ENCODE measurements around the gene ST3GAL2.

DNA sequence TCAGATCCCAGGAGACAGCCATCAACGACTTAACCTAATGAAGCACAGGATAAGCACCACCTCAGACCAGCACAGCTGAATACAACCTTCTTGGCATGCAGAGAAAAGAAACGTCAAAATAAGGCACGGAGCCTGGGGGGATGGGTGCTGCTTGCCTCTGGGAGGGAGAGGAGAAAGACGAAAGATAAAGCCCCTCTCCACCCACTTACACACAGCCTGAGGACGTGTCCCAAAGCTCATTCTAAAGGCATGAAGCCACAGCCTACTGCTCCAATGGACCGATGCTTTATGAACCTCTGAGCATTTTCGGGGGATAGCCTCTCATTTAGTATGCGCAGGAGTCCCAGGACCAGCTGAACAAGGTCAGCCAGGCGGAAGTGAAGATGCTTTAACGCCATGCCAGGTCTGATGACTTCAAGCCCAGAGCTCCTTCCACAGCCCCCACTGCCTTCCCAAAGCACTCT lies 31.1 kb downstream of the ST3GAL2 start:
- TF ChIP-seq HDAC2 (IDR thresholded peaks at IDR 0.05) (no peak), MYC (IDR thresholded peaks at IDR 0.05; ENCODE audit: borderline replicate concordance, low read length) (no peak), JUNB (IDR thresholded peaks at IDR 0.05) (no peak), NR3C1 (IDR thresholded peaks at IDR 0.05) (no peak), PHF8 (IDR thresholded peaks at IDR 0.05; ENCODE audit: borderline replicate concordance, low read depth) (no peak), REST (IDR thresholded peaks at IDR 0.05) (no peak), POLR2A (IDR thresholded peaks at IDR 0.05; ENCODE audit: low read length) (no peak), EP300 (IDR thresholded peaks at IDR 0.05) (no peak), POLR2AphosphoS2 (conservative IDR thresholded peaks at IDR 0.05; ENCODE audit: low read length) (no peak), MAFK (IDR thresholded peaks at IDR 0.05; ENCODE audit: partially characterized antibody) (no peak), CEBPB (IDR thresholded peaks at IDR 0.05) (no peak), ESRRA (IDR thresholded peaks at IDR 0.05; ENCODE audit: borderline replicate concordance, low read length) (no peak)
- TF ChIP-seq, protein P1, sequence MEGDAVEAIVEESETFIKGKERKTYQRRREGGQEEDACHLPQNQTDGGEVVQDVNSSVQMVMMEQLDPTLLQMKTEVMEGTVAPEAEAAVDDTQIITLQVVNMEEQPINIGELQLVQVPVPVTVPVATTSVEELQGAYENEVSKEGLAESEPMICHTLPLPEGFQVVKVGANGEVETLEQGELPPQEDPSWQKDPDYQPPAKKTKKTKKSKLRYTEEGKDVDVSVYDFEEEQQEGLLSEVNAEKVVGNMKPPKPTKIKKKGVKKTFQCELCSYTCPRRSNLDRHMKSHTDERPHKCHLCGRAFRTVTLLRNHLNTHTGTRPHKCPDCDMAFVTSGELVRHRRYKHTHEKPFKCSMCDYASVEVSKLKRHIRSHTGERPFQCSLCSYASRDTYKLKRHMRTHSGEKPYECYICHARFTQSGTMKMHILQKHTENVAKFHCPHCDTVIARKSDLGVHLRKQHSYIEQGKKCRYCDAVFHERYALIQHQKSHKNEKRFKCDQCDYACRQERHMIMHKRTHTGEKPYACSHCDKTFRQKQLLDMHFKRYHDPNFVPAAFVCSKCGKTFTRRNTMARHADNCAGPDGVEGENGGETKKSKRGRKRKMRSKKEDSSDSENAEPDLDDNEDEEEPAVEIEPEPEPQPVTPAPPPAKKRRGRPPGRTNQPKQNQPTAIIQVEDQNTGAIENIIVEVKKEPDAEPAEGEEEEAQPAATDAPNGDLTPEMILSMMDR (IDR thresholded peaks at IDR 0.05) = no peak
- TF ChIP-seq, protein P2, sequence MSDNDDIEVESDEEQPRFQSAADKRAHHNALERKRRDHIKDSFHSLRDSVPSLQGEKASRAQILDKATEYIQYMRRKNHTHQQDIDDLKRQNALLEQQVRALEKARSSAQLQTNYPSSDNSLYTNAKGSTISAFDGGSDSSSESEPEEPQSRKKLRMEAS (IDR thresholded peaks at IDR 0.05) = no peak
